Measurements from ENCODE around the gene KIF3B. TPM values are rescaled to one million over a fixed set of nuclear protein-coding genes. Genes with fewer than 3 reads are reported as not detected.

KIF3B gene
- total and polyA plus RNA-seq, 2 of the 13 experiments (the other 11 are each of a cell fraction or from before 2014, with no cell fraction given): 23.6 to 28.8 TPM

GRCh38 chr20:32344835-32345506, 67.5 kb downstream of the KIF3B start (continued):
- TF ChIP-seq ZNF609 (CRISPR knock-in tag; IDR thresholded peaks at IDR 0.05; ENCODE audit: borderline replicate concordance): 0 out of 2 replicates have a peak, but pooled peaks have one; percentile 16
- TF ChIP-seq GATAD2A (CRISPR knock-in tag; IDR thresholded peaks at IDR 0.05): peak; percentile 62
- TF ChIP-seq ZNF280D (CRISPR knock-in tag; IDR thresholded peaks at IDR 0.05): 0 out of 2 replicates have a peak, but pooled peaks have one; percentile 69
- no peak; the same call in 1 of the 2 replicates for TF ChIP-seq ZBTB43 (CRISPR knock-in tag; conservative IDR thresholded peaks at IDR 0.05)
- TF ChIP-seq ZNF136 (CRISPR knock-in tag; IDR thresholded peaks at IDR 0.05; ENCODE audit: low read depth): peak; percentile 51; the same call in 1 of the 2 replicates
- peak; percentile 50; the same call in 1 of the 2 replicates for TF ChIP-seq MXD3 (CRISPR knock-in tag; IDR thresholded peaks at IDR 0.05)
- no peak for TF ChIP-seq ZFY (CRISPR knock-in tag; IDR thresholded peaks at IDR 0.05)
- TF ChIP-seq SUZ12 (IDR thresholded peaks at IDR 0.05; ENCODE audit: low read depth, low read length): no peak
- TF ChIP-seq TFE3 (CRISPR knock-in tag; IDR thresholded peaks at IDR 0.05): peak; percentile 65; the same call in 1 of the 2 replicates
- peak; percentile 57; the same call in 1 of the 2 replicates for TF ChIP-seq HNF1B (CRISPR knock-in tag; IDR thresholded peaks at IDR 0.05)
- peak; percentile 62; the same call in 1 of the 2 replicates for TF ChIP-seq ZNF670 (CRISPR knock-in tag; IDR thresholded peaks at IDR 0.05; ENCODE audit: borderline replicate concordance)
- TF ChIP-seq ZGPAT (CRISPR knock-in tag; IDR thresholded peaks at IDR 0.05): peak; percentile 62; the same call in 1 of the 2 replicates
- 0 out of 2 replicates have a peak, but pooled peaks have one; percentile 58 for TF ChIP-seq ZNF224 (CRISPR knock-in tag; IDR thresholded peaks at IDR 0.05)
